GM19438 (cell line): ENCODE data around the gene NF1.

Experiments
- ATAC-seq: cut with Tn5 transposase; IDR thresholded peaks from one replicate; pipeline ENCODE4 v1.9.1; 2021; ENCODE audit warnings: low read depth; ENCODE audit not compliant: unreplicated experiment

The NF1 gene

DNA sequence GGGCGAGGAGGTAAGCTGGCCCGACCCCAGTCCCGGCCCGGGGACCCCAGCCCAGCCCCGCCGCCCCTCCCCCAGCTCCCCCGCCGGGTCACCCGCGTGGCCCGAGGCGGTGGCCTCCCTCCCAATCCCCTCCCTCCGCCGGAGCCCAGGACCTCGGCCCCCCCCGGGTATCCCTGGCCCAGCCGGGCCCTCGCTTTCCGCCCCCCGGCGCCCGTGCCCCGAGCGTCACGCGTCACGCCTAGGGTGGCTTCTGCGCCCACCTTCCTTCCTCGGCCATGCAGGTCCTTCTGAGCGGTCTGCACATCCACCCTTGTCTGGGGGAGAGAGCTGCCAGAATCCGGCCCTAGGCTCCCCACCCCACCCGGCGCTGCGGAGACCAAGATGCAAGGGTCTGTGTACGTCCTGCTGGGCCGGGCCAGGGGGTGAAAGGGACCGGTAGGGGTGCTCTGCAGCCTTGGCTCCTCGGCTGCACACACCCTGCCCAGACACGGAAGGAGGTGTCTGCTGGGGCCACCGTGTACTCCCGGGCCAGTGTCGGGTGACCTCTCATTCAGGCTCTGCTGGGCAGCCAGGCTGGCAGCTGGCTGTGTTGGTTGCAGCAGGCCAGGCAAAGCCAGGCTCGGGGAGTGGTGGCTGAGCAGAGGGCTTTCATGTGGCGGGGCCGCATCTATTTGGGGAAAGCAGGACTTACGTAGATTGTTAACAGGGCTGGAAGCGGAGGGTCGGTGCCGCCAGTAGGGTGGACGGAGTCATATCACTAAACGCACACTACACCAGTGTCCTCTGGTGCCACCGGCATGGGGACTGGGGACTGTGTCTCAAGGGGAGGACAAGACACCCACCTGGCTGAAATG, 297.5 kb downstream of the NF1 start:
- ATAC-seq, result no peak

DNA sequence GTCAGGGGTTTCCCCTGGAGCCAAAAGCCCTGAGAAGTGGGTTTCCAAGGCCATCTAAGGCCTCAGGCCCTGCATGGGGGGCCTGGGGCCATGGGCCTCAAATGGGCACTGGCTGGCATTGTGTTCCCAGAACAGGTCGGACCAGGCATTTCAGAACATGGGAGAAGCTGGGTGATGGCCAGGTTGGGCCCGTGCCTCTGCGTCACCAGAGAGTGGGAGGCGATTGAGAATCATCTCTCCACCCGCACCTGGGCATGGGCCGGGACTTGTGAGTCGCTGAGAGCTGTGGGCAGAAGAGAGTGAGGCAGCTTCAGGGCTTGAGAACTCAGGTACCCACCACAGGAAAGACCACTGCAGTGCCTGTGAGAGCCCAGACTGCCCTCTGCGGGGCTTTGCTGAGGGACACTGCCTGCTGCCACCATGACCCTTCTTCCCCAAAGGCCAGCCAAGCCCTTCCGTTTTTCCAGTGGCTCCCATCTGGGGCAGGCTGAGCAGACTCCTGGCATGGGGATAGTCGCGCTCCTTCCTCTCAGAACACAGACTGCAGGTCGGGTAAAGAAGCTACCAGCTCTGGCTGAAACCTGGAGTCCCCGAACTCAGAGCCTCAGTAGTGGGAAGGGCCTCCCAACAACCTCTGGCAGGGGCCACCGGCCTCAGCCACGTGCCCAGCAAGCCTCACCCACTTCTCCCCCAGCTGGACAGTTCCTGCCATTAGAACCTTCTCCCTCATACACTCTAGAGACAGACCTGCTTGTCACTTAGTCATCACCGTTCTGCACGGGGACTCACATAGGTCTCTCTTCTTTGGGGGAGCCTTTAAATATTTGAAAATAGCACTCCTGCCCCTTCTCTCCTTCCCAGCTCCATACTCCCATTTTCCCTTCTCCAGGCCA, 298.3 kb downstream of the NF1 start:
- ATAC-seq, result no peak

DNA sequence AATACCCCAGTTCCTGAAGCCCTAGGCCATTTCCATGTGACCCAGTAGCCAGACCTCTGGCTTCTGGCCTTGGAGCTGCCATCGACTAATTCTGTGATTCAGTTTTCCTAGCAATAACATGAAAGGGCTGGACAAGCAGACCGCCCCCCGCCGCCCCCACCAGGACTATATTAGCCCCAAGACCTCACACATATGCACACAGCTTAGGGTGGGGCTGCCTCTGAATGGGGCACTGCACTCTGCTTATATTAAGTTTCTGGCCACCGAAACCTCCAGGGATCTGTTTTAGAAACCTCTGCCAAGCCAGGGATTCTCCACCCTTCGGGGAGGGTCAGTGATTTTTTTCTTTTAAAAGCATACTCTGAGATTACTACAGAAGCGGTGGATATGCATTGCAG, 299.0 kb downstream of the NF1 start:
- no peak for ATAC-seq

DNA sequence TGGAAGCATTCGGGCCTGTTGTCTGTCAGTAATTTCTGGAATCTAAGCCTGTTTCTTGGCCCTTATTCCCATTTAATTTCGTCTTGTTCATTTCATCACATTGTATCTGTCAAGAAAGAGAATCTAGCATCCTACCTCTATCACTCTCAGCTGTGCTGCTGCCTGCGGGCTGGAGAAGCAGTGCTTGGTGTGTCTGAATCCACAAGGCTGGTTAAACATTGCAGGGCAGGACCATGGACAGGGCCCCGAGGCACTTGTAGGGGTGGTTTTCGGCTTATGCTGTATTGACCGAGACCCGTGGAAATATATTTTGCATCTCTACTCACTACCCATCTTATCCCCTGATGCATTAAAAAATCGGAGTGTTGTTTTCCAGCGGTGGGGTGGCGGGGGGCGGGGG, 299.8 kb downstream of the NF1 start:
- no peak for ATAC-seq

DNA sequence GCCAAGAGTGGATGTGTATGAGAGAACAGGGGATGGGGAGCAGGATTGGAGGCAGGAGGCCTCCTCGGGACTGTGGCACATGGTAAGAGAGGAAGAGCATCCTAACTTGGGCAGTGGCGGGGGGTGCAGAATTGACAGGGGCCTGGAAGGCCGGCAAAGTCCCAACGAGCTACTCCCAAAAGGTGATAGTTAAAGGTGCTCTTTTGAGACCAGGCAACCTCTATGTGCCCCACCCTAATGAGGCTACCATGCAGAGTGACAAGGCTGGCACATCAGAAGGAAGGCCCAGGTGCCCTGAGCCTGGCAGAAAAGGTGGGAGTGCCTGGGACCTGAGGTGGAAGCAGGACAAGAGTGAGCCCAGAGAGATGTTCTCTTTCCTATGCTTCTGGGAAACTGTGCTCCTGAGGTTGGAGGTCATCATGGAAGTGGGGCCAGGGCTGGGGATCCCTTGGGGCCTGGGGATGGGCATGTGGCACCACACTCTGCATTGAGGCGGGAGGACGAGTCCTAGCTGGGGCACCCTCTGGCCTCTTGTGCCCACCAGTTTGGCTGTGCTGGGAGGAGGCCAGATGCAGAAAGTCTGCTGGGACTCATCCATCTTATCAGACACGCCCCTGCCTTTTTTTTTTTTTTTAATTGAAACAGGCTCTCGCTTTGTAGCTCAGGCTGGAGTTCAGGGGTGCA, 302.6 kb downstream of the NF1 start:
- ATAC-seq, result no peak

DNA sequence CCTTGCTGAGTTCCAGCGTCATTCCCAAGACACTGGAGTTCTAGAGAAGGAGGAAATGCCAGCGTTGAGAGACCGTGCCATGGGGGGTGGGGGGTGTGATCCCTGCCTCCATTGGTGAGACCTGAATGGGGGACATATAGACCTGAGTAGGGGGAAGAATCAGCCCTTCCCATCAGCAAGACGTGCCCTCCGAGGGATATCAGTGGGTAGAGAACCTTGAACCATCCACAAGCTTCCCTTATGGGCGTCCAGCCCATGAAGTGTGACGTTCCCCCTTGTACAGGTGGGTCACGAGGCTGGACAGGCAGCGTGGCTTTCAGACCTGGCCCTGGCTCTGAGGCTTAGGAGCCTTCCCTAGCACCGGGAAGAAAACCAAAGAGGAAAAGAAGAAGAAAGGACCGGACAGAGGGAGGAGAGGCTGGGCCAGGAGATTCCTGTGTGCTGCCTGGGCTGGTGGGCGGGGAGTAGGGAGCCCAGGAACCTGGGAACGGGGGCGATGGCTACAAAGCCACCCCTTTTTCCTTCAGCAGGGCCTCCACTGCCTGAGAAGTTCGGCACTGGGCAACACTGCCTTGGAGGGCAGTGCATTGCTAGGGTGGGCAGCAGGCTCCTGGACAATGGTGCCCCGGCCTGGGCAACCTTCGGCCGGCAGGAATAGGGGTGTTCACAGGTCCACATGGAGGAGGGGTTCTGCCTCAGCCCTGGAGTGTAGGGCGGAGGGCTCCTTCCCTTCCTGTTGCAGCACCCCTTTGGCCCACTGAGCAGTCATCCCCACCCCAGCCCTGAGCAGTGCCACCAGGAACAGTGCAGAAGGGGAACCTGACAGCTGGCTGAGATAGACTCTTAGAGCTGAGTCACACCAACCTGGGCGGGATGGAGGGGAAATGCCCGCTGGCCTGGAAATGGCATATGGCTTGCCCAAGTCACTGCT, 303.9 kb downstream of the NF1 start:
- ATAC-seq, result no peak

DNA sequence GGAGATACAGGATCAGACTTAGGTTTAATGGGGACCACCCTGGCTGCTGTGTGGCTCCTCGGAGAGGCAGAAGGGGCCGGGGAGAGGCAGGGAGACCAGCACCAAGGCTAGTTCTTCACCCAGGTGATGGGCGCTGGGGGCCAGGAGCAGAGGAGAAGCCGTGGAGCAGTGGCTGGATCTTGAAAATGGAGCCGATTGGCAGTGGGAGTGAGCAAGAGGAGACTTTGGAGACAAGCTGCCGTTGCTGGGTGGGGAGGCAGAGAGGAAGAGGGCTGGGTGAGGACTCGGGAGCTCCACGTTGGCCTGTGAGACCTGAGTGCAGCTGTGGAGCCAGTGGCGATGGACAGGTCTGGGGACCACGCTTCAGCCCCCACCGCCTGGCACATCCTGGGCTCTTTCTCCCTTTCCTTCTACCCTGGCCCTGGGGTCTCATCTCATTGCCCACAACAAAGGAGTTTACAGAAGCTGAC, 305.7 kb downstream of the NF1 start:
- no peak for ATAC-seq

DNA sequence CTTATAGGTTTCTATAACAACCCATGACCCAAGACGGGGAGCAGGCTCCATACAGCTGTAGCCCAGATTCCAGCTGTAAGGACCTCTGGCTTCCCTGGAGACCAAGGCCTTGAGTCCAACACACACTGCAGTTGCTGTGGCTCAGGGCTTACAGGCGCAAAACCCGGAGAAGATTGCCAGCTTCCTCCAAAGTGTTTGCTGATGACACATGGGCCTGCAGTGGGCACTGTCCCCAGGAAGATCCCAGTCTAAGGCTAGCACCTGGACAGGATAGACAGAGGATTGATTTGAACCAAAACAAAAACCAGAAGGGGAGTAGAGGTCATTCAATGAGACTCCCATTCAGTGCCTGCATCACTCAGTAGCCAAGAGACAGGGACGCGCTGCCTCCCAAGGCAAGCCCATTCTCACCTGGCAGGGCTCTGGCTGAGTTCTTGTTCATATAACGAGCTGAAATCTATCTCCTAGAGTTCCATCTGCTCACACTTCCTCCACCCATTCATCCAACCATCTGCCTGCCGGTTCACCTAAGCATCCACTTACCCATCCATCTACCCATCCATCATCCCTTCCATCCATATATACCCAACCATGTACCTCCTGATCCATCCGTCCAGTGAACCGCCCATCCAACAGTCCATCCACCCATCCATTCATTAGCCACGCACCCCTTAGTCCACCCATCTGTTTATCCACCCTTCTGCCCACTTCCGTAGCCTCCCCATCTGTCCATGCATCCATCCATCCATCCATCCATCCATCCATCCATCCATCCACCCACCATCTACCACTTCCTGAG, 306.9 kb downstream of the NF1 start:
- ATAC-seq, result no peak

DNA sequence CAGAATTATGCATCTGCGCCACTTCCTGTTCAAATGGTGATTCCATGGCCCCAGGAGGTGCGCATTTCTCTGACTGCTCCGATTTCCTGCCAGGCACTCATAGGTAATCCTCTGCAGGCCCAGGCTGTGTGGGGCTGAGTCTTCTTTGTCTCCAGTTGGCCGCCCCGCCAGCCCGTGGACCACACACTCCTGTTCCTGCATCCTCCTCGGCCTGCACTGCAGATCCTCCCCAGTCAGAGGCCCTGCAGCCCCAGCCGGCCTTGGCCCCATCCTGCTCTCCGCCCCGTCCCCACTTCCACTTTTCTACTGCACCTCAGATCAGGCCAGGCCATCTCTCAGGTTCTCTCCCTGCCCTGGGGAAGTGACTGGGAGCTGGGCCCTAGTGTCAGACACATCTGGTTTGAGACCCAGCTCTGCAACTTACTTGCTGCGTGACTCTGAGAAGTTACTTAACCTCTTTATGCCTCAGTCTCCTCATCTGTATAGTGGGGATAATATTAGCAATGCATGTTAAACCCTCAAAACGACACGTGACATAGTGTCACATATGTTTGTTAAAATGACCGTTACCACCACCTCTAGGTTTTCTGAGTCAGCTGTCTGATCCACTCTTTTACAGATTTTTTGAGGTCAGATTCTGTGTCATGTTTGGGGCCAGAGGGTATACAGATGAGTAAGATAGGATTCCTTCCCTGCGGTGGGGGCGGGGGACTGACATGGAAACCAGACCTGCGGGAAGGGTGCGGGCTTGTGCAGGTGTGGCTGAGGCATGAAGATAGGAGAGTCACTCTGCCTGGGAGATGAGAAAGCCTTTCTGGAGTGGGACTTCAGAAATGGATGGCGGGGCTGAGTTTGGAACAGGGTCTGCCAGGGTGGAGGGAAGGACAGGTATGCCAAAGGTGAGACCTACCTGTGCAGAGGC, 309.5 kb downstream of the NF1 start:
- no peak for ATAC-seq

DNA sequence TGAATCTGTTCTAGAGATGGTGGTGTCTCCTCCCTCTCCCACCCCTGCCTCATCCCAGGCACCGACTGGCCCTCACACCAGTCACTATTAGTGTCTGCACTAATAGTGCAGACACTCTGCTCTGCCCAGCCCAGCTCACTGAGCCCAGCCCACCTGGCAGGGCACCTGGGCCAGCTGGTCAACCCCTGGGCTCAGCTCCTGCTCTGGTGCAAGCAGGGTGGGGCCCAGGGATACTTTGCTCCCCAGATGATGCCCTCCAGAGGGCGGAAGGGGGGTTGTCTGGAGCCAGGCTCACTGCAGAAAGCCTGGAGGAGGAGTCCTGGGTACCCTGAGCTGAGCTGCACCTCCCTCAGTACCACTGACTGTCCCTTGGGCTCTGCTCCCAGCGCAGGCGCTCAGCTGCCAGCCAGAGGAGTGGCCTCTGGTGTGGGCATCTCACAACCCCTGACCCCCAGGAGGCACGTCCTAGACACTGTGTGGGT, 311.2 kb downstream of the NF1 start:
- no peak for ATAC-seq

DNA sequence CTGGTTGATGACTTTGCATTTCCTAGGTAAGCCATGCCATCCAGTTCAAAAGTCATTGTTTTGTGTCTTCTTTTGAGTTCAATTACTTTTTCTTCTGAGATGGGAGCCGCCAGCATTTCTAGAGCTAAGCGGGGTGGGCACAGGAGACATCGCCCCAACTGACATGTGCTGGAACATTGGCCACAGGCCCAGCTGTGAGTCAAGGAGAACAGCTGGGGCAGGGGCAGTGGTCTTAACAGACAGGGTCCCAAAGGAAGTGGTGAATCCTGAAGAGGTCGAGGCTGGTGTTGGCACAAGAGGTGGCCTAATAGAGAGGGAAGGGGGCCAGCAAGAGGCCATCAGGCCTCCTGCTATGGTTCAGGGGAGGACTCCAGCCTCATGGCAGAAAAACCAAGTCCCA, 313.8 kb downstream of the NF1 start:
- no peak for ATAC-seq

DNA sequence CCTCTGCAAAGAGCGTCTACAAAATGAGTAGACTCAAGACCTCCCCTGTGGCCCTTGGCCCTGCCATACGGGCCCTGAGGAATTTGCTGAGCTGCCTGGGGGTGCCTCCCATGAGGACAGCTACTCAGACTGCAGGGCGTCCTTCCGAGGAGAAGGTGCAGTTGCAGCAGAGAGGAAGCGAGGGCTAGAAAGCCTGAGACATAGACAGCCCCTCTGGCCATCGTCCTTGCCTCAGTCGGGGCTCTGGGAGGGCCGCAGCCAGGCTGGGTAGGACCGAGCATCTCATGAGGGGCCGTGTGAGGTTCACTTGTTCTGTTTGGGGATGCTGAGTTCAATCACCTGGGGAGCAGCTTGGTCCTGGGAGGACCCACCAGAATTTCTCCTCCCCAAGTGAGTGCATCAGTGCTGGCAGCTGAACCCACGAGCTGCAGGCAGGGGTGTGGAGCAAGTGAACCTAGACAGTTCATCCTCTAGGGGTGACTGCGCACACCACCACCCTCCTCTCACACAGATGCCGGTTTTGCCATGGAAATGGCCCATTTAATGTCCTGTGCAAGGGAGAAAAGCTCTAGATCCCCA, 317.0 kb downstream of the NF1 start:
- ATAC-seq, result no peak

DNA sequence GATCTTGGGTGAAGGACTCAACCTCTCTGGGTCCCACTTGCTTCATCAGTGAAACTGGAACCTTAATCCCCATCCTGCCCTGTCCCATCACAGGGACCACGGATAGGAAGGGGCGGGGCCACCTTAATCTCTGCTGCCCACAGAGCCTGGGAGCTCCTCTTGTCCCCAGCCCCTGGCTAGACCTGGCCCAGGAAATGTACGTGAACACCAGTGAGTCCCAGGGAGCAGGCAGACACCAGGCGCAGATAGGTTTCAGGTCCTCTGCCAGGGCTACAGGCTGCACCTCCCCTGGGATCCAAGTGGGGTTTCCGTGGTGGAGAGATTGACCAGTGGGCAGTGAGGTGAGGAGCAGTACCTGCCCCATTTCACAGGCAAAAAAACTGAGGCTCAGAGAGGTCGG, 317.7 kb downstream of the NF1 start:
- no peak for ATAC-seq

DNA sequence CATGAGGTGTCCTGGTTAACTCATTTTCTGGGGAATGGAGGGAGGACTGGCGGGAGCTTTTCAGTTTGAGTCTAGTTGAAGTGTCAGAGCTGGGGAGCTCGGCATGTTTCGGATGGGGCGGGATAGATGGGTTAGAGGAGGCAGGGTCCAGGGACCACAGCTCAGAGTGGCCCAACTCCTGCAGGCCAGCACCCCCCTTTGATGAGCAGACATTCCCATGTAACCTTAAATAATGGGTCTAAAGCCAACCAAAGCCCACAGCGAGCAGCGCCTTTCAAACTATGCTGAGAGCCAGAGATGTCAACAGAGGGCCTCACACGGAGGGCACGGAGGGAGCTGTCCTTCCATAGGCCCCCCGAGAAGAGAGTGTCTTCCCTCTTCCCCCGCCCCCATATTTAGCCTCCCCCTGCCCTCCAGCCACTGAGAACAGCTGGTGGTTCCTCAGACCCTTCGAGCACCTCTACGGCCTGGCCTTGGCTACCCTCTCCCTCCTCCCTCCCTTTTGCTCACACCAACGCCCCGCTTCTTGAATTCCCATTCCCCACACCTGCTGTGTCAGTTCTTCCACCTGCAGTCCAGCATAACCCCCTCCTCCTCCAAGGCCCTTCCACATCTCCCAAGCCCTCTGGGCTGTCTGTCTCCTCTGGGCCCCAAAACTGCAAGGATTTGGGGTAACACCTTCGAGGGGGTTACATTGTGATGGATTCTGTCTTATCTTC, 318.5 kb downstream of the NF1 start:
- ATAC-seq, result no peak

DNA sequence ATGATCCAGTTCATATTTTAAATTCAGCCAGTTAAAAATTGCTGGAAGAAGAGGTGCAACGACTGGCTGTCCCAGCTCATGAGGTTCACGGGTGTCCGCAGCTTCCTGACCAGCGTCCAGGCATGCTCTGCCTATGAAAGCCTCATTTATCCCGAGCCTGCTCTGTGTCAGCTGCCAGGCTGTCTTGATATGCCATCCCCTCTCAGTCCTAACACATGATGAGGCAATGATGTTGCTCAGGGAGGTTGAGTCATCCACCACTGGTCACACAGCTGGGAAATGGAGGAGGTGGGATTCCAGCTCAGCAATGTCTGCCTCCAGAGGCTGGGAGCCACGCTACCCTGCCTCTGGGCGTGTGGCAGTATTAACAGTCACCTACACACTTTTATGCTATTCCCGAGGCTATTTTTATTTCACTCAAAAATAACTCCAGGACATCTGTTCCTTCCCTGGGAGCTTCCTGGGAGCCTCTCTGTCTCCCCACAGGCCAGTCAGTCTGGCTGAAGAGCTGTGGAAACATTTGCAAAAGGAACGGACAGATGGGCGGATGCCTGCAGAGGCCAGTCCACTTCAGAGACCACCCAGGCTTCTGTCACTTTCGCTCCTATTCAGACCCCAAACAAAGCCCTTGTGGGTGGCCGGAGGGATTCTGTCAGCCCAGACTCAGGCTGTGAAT, 319.2 kb downstream of the NF1 start:
- ATAC-seq, result no peak

DNA sequence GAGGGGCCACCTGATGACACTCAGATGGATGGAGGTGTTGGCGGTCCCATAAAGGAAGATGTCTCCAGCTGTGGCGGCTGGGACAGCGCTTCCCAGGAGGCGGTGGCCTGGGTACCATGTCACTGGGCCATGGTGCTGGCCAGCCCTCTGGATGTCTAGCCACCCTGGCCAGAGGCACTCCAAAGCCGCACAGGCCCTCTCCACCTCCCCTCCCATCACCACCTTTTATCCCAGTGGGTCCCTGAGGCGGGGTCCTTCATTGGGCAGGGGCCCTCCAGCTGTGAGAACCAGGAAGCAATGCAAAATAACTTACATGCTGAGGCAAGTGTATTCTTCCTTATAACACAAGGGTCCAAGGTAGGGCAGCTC, 319.8 kb downstream of the NF1 start:
- ATAC-seq, result no peak
